ENCODE data around the gene CFAP251. TPM values are rescaled to one million over a fixed set of nuclear protein-coding genes. Genes with fewer than 3 reads are reported as not detected.
A peak's percentile ranks its signal among the peaks of the same experiment; 100 is the strongest.

CFAP251 gene
- total RNA-seq, 4 donors from 2014 or later = 2.3 to 4.4 (median 2.6) TPM

DNA sequence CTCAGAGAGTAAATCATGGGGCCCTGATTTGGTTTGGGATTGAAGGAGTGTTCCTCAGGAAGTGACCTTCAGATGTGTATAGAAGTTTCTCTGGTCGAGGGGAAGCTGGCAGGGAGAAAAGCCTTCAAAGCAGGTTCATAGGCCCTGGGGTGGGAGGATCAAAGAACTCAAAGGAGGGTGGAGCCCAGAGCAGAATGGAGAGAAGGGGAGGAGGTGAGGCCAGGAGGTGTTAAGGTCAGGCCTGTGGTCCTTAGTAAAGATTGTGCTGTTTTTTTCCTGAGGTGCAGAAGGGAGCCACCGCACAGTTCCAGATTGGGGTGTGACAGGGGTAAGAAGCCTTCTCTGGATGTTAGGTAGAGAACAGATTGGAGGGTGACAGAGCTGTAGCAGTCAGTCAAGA, 9.7 kb upstream of the CFAP251 start:
- Histone ChIP-seq H3K9me3 (no peaks in the 10 kb centered on the region), H3K27me3 (no peaks in the 10 kb centered on the region), H3K4me3 (no peak overlapping the region), H3K27ac (no peak overlapping the region), H3K36me3 (peaks cover 81% of the 10 kb centered on the region), H3K4me1 (no peaks in the 10 kb centered on the region)
- TF ChIP-seq POLR2AphosphoS5 (IDR thresholded peaks at IDR 0.05) (no peak), EP300 (IDR thresholded peaks at IDR 0.05) (no peak), POLR2A (IDR thresholded peaks at IDR 0.05) (no peak)
- TF ChIP-seq, protein P1, sequence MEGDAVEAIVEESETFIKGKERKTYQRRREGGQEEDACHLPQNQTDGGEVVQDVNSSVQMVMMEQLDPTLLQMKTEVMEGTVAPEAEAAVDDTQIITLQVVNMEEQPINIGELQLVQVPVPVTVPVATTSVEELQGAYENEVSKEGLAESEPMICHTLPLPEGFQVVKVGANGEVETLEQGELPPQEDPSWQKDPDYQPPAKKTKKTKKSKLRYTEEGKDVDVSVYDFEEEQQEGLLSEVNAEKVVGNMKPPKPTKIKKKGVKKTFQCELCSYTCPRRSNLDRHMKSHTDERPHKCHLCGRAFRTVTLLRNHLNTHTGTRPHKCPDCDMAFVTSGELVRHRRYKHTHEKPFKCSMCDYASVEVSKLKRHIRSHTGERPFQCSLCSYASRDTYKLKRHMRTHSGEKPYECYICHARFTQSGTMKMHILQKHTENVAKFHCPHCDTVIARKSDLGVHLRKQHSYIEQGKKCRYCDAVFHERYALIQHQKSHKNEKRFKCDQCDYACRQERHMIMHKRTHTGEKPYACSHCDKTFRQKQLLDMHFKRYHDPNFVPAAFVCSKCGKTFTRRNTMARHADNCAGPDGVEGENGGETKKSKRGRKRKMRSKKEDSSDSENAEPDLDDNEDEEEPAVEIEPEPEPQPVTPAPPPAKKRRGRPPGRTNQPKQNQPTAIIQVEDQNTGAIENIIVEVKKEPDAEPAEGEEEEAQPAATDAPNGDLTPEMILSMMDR (IDR thresholded peaks at IDR 0.05) = no peak
- WGBS = 66% methylated on average over 2 of the region's 2 CpGs
- DNase-seq (ENCODE audit: low spot score in 2 of 2) = no peak

DNA sequence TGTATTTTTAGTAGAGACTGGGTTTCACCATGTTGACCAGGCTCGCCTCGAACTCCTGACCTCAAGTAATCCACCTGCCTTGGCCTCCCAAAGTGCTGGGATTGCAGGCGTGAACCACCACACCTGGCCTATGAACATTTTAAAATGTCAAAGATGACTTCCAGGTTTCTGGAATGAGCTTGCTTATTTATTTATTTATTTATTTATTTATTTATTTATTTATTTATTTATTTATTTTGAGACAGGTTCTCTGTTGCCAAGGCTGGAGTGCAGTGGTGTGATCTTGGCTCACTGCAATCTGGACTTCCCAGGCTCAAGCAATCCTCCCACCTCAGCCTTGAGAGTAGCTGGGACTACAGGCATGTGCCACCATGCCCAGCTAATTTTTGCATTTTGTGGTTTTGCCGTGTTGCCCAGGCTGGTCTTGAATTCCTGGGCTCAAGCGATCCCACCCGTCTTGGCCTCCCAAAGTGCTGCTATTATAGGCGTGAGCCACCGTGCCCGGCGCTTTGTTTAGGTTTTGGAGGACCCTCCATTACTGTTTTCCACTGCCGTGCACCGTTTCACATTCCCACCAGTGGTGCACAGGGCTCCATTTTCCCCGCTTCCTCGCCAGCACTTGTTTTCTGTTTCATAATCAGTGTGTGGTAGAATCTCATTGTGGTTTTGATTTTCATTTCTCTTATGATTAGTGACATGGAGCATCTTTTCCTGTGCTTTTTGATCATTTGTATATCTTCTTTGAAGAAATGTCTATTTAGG, 6.4 kb upstream of the CFAP251 start:
- Histone ChIP-seq H3K9me3 (no peaks in the 10 kb centered on the region), H3K4me3 (no peak overlapping the region), H3K36me3 (peaks cover 82% of the 10 kb centered on the region), H3K27me3 (no peaks in the 10 kb centered on the region), H3K4me1 (no peaks in the 10 kb centered on the region), H3K27ac (no peak overlapping the region)
- 87% methylated on average over 14 of the region's 14 CpGs for WGBS
- TF ChIP-seq EP300 (IDR thresholded peaks at IDR 0.05) (no peak), POLR2AphosphoS5 (IDR thresholded peaks at IDR 0.05) (no peak), POLR2A (IDR thresholded peaks at IDR 0.05) (no peak)
- TF ChIP-seq, protein P1 (IDR thresholded peaks at IDR 0.05) = no peak
- DNase-seq (ENCODE audit: low spot score in 2 of 2) = no peak

DNA sequence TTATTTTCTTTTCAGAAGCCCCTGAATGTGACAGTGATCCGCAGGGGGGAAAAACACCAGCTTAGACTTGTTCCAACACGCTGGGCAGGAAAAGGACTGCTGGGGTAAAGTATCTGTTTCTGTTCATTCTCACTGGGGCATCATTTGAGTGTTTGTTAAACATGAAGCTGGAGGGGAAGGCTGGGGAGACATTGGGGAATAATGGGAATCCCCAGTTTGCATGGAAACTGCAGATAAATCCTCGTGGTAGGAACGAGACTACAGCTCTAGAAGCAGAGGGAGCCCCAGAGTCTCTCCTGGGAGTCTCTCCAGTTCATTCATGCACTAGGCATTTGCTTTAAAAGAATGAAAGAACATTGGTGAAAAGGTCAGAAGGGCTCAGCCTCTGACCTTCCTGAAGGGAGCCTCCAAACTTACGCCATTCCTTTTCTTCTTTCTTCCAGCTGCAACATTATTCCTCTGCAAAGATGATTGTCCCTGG, 2.5 kb upstream of the CFAP251 start:
- H3K36me3 ChIP-seq = peaks cover 53% of the 10 kb centered on the region
- no peak for TF ChIP-seq POLR2A (IDR thresholded peaks at IDR 0.05)
- TF ChIP-seq, protein P1 (IDR thresholded peaks at IDR 0.05) = no peak
- no peak for TF ChIP-seq POLR2AphosphoS5 (IDR thresholded peaks at IDR 0.05)
- no peak for TF ChIP-seq EP300 (IDR thresholded peaks at IDR 0.05)
- 71% methylated on average over 5 of the region's 5 CpGs for WGBS

GRCh38 chr12:121916719-121917118, 1.7 kb upstream of the CFAP251 start:
- H3K9me3 ChIP-seq = no peaks in the 10 kb centered on the region
- DNase-seq (ENCODE audit: low spot score in 2 of 2) = no peak
- peaks cover 11% of the 10 kb centered on the region for H3K4me1 ChIP-seq
- TF ChIP-seq POLR2A (IDR thresholded peaks at IDR 0.05) (no peak), POLR2AphosphoS5 (IDR thresholded peaks at IDR 0.05) (no peak), EP300 (IDR thresholded peaks at IDR 0.05) (no peak)
- TF ChIP-seq, protein P1 (IDR thresholded peaks at IDR 0.05) = no peak
- 78% methylated on average over 7 of the region's 7 CpGs for WGBS
- H3K27me3 ChIP-seq = no peaks in the 10 kb centered on the region
- no peak overlapping the region for H3K4me3 ChIP-seq
- H3K27ac ChIP-seq = no peak overlapping the region
- H3K36me3 ChIP-seq = peaks cover 48% of the 10 kb centered on the region

More for the DNA sequence above, 2.5 kb upstream of the CFAP251 start:
- Histone ChIP-seq H3K27ac (no peak overlapping the region), H3K4me3 (no peak overlapping the region), H3K4me1 (peaks cover 11% of the 10 kb centered on the region), H3K9me3 (no peaks in the 10 kb centered on the region), H3K27me3 (no peaks in the 10 kb centered on the region)
- no peak for DNase-seq (ENCODE audit: low spot score in 2 of 2)

DNA sequence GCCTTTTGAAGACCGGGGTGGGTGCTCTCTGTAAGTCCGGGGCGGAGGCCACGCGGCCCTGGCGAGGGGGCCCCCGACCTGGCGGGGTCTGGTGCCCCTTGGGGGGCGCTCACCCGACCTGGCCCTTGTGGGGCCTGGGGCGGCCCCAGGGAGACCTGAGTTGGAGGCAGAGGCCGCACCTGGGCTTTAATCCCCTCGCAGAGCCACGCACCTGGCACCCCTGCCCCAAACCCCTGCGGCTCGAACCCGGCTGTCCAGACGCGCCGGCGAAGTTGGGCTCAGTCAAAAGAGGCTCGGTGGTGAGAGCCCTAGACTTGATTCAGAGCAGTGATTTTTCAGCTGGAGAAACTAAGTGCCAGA, 267 bp downstream of the CFAP251 start:
- no peaks in the 10 kb centered on the region for H3K9me3 ChIP-seq
- no peak overlapping the region for H3K27ac ChIP-seq
- peaks cover 11% of the 10 kb centered on the region for H3K4me1 ChIP-seq
- DNase-seq (ENCODE audit: low spot score in 2 of 2) = no peak
- H3K4me3 ChIP-seq = peak overlapping the region; percentile 43
- no peaks in the 10 kb centered on the region for H3K27me3 ChIP-seq
- TF ChIP-seq, protein P1 (IDR thresholded peaks at IDR 0.05) = no peak
- TF ChIP-seq EP300 (IDR thresholded peaks at IDR 0.05) (no peak), POLR2AphosphoS5 (IDR thresholded peaks at IDR 0.05) (no peak), POLR2A (IDR thresholded peaks at IDR 0.05) (no peak)
- peaks cover 39% of the 10 kb centered on the region for H3K36me3 ChIP-seq
- WGBS = 26% methylated on average over 10 of the region's 22 CpGs

All from suprapubic skin (tissue), 4 donors.